DND-41 (cell line): Measurements from ENCODE around the gene U2SURP.

Experiments used
- ATAC-seq: fragments of 200-7000 bp; cut with Tn5 transposase; 3 replicates; pipeline ENCODE4 v1.9.1; 2021; ENCODE audit warnings: low read depth; ENCODE audit not compliant: insufficient read depth
- DNase-seq: peaks from one replicate; pipeline ENCODE4 v3.0.0-alpha.2; 2020
- H2AFZ ChIP-seq: 2 replicates; pipeline ENCODE4 v1.6.0; 2012; ENCODE audit warnings: low read depth, low read length
- H3K27ac ChIP-seq: 2 replicates; pipeline ENCODE4 v1.5.1; 2012; ENCODE audit warnings: low read length, inconsistent platforms
- H3K27me3 ChIP-seq: fragments of 200-600 bp; sonication (generic); 2 replicates; pipeline ENCODE4 v1.6.0; 2012; ENCODE audit warnings: low read length, mild to moderate bottlenecking, inconsistent platforms; ENCODE audit not compliant: insufficient read depth, poor library complexity
- H3K36me3 ChIP-seq: 2 replicates; pipeline ENCODE4 v1.5.1; 2012; ENCODE audit warnings: low read length, inconsistent platforms; ENCODE audit not compliant: insufficient read depth
- H3K4me1 ChIP-seq: 2 replicates; pipeline ENCODE4 v1.5.1; 2012; ENCODE audit warnings: mild to moderate bottlenecking, low read length; ENCODE audit not compliant: insufficient read depth
- H3K4me2 ChIP-seq: 2 replicates; pipeline ENCODE4 v1.6.0; 2012; ENCODE audit warnings: mild to moderate bottlenecking, moderate library complexity, low read length, inconsistent platforms; ENCODE audit not compliant: insufficient read depth
- H3K4me3 ChIP-seq, 2 experiments: fragments of 200-600 bp in 1 of 2; shearing (Covaris generic) in 1 of 2; 2 replicates each; pipeline ENCODE4 v1.5.1; 2012 to 2016; ENCODE audit warnings: inconsistent platforms in 2 of 2, low read length in 2 of 2, mild to moderate bottlenecking in 2 of 2, low read depth in 1 of 2, moderate library complexity in 1 of 2
- H3K79me2 ChIP-seq: 2 replicates; pipeline ENCODE4 v1.6.0; 2012; ENCODE audit warnings: low read length, inconsistent platforms; ENCODE audit not compliant: insufficient read depth
- H3K9ac ChIP-seq: 2 replicates; pipeline ENCODE4 v1.6.0; 2012; ENCODE audit warnings: low read depth, mild to moderate bottlenecking, inconsistent platforms, low read length, moderate library complexity
- H3K9me3 ChIP-seq: 2 replicates; pipeline ENCODE4 v1.5.1; 2012; ENCODE audit warnings: low read length, moderate library complexity, mild to moderate bottlenecking, inconsistent platforms; ENCODE audit not compliant: insufficient read depth, severe bottlenecking
- H4K20me1 ChIP-seq: 2 replicates; pipeline ENCODE4 v1.6.0; 2012; ENCODE audit warnings: low read length; ENCODE audit not compliant: insufficient read depth
- EZH2 ChIP-seq: IDR thresholded peaks from 3 replicates; pipeline ENCODE4 v1.6.1; 2012; ENCODE audit warnings: borderline replicate concordance, low read depth, mild to moderate bottlenecking, moderate library complexity, low read length, inconsistent platforms; ENCODE audit not compliant: severe bottlenecking
- TF ChIP-seq, protein P1 (sequence below): IDR thresholded peaks from 2 replicates; pipeline ENCODE4 v1.5.1; 2012; ENCODE audit warnings: borderline replicate concordance, low read length, moderate library complexity, mild to moderate bottlenecking; ENCODE audit not compliant: poor library complexity, severe bottlenecking; ENCODE audit errors: extremely low read depth

U2SURP gene

DNA sequence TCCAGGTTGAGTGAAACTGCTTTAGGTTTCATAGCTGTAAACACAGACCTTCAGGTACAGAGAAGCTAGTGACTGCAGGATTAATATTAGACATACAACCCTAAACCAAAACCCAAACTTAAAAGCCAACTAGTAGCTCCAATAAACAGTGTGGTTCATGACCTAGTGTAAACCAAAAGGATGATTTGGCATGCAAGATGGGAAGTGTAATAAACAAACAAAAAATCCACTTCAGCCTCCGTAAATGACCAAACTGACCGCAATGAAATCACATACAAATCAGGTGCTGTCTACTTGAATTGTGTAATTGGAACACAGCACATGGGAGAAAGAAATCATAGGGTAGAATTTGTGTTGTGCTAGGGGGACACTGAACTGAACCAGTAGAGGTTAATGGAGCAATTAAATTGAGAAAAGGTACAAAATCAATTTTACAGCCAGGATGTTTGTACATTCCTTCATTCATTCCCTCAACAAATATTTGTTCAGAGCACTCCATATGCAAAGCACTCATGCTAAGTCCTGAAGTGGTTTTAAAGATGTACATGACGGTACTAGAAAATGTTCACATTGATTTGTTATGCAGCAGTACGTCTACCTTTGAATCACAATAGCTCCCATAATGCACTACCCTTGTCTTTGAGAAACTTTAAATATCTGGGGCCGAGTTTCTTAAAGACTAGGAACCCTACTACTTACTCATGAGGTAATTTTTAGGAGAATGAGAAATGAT, 96.8 kb downstream of the U2SURP start:
- Histone ChIP-seq H2AFZ (no peak overlapping the region), H4K20me1 (no peaks in the 10 kb centered on the region), H3K9ac (no peak overlapping the region), H3K4me3 (no peak overlapping the region), H3K79me2 (no peaks in the 10 kb centered on the region), H3K27ac (no peak overlapping the region), H3K36me3 (no peaks in the 10 kb centered on the region), H3K4me1 (no peaks in the 10 kb centered on the region), H3K4me2 (no peak overlapping the region), H3K27me3 (no peaks in the 10 kb centered on the region), H3K9me3 (peaks cover 15% of the 10 kb centered on the region)
- ATAC-seq (no peak), DNase-seq (no peak)
- TF ChIP-seq, protein P1, sequence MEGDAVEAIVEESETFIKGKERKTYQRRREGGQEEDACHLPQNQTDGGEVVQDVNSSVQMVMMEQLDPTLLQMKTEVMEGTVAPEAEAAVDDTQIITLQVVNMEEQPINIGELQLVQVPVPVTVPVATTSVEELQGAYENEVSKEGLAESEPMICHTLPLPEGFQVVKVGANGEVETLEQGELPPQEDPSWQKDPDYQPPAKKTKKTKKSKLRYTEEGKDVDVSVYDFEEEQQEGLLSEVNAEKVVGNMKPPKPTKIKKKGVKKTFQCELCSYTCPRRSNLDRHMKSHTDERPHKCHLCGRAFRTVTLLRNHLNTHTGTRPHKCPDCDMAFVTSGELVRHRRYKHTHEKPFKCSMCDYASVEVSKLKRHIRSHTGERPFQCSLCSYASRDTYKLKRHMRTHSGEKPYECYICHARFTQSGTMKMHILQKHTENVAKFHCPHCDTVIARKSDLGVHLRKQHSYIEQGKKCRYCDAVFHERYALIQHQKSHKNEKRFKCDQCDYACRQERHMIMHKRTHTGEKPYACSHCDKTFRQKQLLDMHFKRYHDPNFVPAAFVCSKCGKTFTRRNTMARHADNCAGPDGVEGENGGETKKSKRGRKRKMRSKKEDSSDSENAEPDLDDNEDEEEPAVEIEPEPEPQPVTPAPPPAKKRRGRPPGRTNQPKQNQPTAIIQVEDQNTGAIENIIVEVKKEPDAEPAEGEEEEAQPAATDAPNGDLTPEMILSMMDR, result no peak
- TF ChIP-seq EZH2, result no peak

DNA sequence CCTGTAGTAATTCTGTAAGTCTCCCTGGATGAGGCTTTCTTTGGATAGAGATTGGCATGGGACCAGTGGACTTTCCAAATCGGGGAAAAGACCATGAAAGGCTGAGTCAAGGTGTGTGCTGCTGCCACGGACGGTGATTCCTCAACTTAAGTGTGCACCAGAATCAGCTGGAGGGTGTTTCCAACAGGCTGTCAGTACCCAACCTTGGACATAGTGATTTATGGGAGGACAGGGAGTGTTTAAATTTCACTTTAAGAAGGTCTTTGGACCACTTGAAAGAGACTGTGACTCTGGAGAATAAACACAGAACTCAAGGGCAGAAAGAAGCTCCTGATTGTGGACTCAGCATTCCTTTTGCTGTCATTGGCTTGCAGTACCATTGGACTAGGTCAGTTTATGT, 97.8 kb downstream of the U2SURP start:
- H3K9ac ChIP-seq, result no peak overlapping the region
- no peak overlapping the region for H2AFZ ChIP-seq
- H4K20me1 ChIP-seq, result no peaks in the 10 kb centered on the region
- H3K27ac ChIP-seq, result no peak overlapping the region
- TF ChIP-seq, protein P1, result no peak
- TF ChIP-seq EZH2, result no peak
- H3K27me3 ChIP-seq, result no peaks in the 10 kb centered on the region
- DNase-seq, result no peak
- H3K36me3 ChIP-seq, result no peaks in the 10 kb centered on the region
- H3K4me1 ChIP-seq, result no peaks in the 10 kb centered on the region
- H3K4me2 ChIP-seq, result no peak overlapping the region
- no peak for ATAC-seq
- peaks cover 19% of the 10 kb centered on the region for H3K9me3 ChIP-seq
- no peaks in the 10 kb centered on the region for H3K79me2 ChIP-seq
- no peak overlapping the region for H3K4me3 ChIP-seq

DNA sequence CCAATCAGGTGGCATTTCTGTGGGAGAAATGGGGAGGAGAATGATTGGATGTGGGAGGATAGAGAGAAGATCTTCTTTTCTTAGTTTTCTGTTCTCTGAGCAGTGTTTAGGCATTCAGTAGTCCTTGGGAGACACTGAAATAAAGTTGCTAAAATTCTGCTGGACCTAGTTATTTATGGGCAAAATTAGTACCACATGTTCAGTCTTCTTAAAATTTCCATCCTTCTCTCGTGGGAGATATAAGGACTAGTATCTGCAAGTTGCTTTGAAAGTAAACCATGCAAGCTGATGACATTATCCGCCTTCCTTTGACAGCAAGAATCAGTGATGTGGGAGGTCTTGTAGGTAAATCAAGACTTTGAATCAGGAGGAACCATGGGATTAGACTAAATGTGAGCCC, 98.3 kb downstream of the U2SURP start:
- no peaks in the 10 kb centered on the region for H4K20me1 ChIP-seq
- no peaks in the 10 kb centered on the region for H3K36me3 ChIP-seq
- ATAC-seq (no peak), DNase-seq (no peak)
- H2AFZ ChIP-seq, result no peak overlapping the region
- H3K27me3 ChIP-seq, result no peaks in the 10 kb centered on the region
- no peaks in the 10 kb centered on the region for H3K79me2 ChIP-seq
- H3K4me1 ChIP-seq, result no peaks in the 10 kb centered on the region
- no peak for TF ChIP-seq EZH2
- TF ChIP-seq, protein P1, result no peak
- H3K9ac ChIP-seq, result no peak overlapping the region
- H3K4me2 ChIP-seq, result no peak overlapping the region
- peaks cover 23% of the 10 kb centered on the region for H3K9me3 ChIP-seq
- no peak overlapping the region for H3K4me3 ChIP-seq
- H3K27ac ChIP-seq, result no peak overlapping the region

DNA sequence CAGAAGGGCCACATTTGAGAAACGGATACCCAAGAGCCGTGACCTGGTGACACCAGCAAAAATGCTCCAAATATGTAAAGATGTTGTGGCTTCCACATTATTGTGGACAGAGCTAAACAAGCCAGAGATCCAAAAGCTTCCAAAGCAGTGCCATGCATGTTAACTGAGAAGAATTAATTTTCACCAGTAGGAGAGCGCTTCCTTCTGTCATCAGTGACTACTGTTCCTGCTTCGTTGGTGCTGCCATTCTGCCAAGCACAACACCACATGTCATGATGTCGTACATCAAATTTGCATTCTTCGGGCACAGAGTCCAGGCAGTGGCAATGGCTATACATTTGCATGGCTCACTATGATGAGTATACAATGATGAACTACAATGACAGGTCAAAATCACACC, 99.1 kb downstream of the U2SURP start:
- Histone ChIP-seq H3K79me2 (no peaks in the 10 kb centered on the region), H3K4me1 (no peaks in the 10 kb centered on the region), H3K9ac (no peak overlapping the region), H3K36me3 (no peaks in the 10 kb centered on the region), H4K20me1 (no peaks in the 10 kb centered on the region), H3K27ac (no peak overlapping the region), H3K9me3 (peaks cover 27% of the 10 kb centered on the region), H3K4me2 (no peak overlapping the region), H2AFZ (no peak overlapping the region), H3K4me3 (no peak overlapping the region), H3K27me3 (no peaks in the 10 kb centered on the region)
- no peak for DNase-seq
- ATAC-seq, result no peak
- no peak for TF ChIP-seq EZH2
- TF ChIP-seq, protein P1, result no peak
